Measurements from ENCODE around the gene PAN3. TPM values are rescaled to one million over a fixed set of nuclear protein-coding genes. Genes with fewer than 3 reads are reported as not detected.

Gene PAN3
- total RNA-seq, 1 experiment from 2014 or later, result 46.1 TPM

GRCh38 chr13:28322256-28322905 lies 184.0 kb downstream of the PAN3 start:
- DNase-seq (ENCODE audit: low spot score), result no peak
- CTCF ChIA-PET, result no interaction called here
- H3K27ac ChIP-seq (ENCODE audit: low read depth, low read length, poor library complexity, severe bottlenecking), result no peak overlapping the region
- H3K36me3 ChIP-seq (ENCODE audit: insufficient read depth, low read length, poor library complexity, severe bottlenecking), result no peaks in the 10 kb centered on the region
- no peaks in the 10 kb centered on the region for H3K27me3 ChIP-seq (replicated peaks; ENCODE audit: insufficient read depth, low read depth, low read length, poor library complexity)
- H3K9me3 ChIP-seq (ENCODE audit: low read depth, low read length, poor library complexity, severe bottlenecking), result no peaks in the 10 kb centered on the region
- H3K4me3 ChIP-seq (ENCODE audit: low read depth, low read length, poor library complexity, severe bottlenecking), result no peak overlapping the region
- POLR2A ChIA-PET (ENCODE audit: low non-redundant PET), result no interaction called here
- peaks cover 12% of the 10 kb centered on the region for H3K4me1 ChIP-seq (ENCODE audit: insufficient read depth, low read length, poor library complexity, severe bottlenecking)
- intact Hi-C loops (cut with micrococcal nuclease; ENCODE audit: unreplicated experiment), result loop anchor here (5.0 to 10.0 kb wide), 2 partner anchors 475 to 1042 kb away; no protein-coding TSS in a partner anchor
- TF ChIP-seq EZH2 (IDR thresholded peaks at IDR 0.05; ENCODE audit: borderline replicate concordance, low read depth, low read length, poor library complexity, severe bottlenecking), result no peak
- TF ChIP-seq, protein P1, sequence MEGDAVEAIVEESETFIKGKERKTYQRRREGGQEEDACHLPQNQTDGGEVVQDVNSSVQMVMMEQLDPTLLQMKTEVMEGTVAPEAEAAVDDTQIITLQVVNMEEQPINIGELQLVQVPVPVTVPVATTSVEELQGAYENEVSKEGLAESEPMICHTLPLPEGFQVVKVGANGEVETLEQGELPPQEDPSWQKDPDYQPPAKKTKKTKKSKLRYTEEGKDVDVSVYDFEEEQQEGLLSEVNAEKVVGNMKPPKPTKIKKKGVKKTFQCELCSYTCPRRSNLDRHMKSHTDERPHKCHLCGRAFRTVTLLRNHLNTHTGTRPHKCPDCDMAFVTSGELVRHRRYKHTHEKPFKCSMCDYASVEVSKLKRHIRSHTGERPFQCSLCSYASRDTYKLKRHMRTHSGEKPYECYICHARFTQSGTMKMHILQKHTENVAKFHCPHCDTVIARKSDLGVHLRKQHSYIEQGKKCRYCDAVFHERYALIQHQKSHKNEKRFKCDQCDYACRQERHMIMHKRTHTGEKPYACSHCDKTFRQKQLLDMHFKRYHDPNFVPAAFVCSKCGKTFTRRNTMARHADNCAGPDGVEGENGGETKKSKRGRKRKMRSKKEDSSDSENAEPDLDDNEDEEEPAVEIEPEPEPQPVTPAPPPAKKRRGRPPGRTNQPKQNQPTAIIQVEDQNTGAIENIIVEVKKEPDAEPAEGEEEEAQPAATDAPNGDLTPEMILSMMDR (conservative IDR thresholded peaks at IDR 0.05; ENCODE audit: low read depth, low read length), result no peak
- no TSS peak for BruUV-seq (replicated peaks)

DNA sequence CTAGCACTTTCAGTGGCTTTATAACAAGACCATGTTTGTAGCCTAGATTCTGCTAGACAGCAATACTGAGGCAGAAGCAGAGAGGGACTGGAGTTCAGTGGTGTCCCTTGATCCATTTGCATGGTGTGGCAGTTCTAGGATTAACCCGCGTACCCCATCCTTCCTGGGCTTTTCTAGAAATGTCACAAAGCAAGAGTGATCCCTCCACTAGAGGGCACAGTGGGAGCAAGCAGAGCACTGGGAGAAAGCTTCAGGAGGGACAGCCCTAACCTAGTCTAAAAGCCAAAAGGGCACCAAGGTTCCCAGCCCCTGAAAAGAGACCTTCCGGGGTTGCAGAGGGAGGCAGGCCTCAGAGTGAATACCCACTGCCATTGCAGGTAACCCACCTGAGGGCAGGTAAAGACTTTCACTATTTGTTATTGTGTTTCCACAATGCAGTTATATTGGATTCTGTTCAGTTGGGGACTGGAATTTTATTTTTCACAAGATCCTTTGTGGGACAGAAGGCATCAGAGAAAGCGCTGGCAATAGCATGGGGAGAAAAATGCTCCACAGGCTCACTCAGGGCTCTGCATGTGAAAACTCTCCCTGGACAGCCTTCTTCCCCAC lies 185.9 kb downstream of the PAN3 start:
- Histone ChIP-seq H3K4me3 (ENCODE audit: low read depth, low read length, poor library complexity, severe bottlenecking) (no peak overlapping the region), H3K9me3 (ENCODE audit: low read depth, low read length, poor library complexity, severe bottlenecking) (no peaks in the 10 kb centered on the region), H3K36me3 (ENCODE audit: insufficient read depth, low read length, poor library complexity, severe bottlenecking) (no peaks in the 10 kb centered on the region), H3K27ac (ENCODE audit: low read depth, low read length, poor library complexity, severe bottlenecking) (no peak overlapping the region), H3K4me1 (ENCODE audit: insufficient read depth, low read length, poor library complexity, severe bottlenecking) (peaks cover 12% of the 10 kb centered on the region), H3K27me3 (replicated peaks; ENCODE audit: insufficient read depth, low read depth, low read length, poor library complexity) (no peaks in the 10 kb centered on the region)
- intact Hi-C loops (cut with micrococcal nuclease; ENCODE audit: unreplicated experiment), result loop anchor here (1.0 to 10.0 kb wide), 3 partner anchors 312 to 1041 kb away; no protein-coding TSS in a partner anchor
- TF ChIP-seq EZH2 (IDR thresholded peaks at IDR 0.05; ENCODE audit: borderline replicate concordance, low read depth, low read length, poor library complexity, severe bottlenecking), result no peak
- TF ChIP-seq, protein P1 (conservative IDR thresholded peaks at IDR 0.05; ENCODE audit: low read depth, low read length), result peak; percentile 90
- ChIA-PET CTCF (interaction anchor here (0.8 to 1.0 kb wide), 3 partner anchors 23 to 472 kb away, joined by 4 to 15 read pairs (median 5); partner anchors contain the start of gene POMP), POLR2A (ENCODE audit: low non-redundant PET) (no interaction called here)
- BruUV-seq (replicated peaks), result no TSS peak
- peak; percentile 81 for DNase-seq (ENCODE audit: low spot score)

DNA sequence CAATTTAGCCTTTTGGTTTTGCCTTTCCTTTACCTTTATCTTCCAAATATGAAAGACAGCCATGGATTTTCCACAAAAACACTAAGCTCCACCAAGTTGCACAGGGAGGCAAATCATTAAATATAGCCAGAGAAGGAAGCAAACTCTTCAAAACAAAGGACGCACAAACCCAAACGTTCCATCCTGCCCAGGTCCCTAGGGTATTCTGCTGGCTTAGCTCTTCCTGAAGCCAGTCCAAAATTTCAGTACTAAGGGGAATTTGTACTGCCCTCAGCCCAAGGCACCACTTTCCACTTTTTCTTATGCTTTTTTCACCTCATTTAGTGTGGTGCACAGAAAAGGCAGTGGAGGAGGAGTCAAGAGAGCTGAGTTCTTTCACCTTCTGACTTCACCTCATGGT lies 186.7 kb downstream of the PAN3 start:
- ChIA-PET CTCF (interaction anchor here (0.6 to 1.0 kb wide), 2 partner anchors 10 to 23 kb away, joined by 3 to 4 read pairs; no protein-coding TSS in a partner anchor), POLR2A (ENCODE audit: low non-redundant PET) (no interaction called here)
- BruUV-seq (replicated peaks), result no TSS peak
- DNase-seq (ENCODE audit: low spot score), result no peak
- TF ChIP-seq EZH2 (IDR thresholded peaks at IDR 0.05; ENCODE audit: borderline replicate concordance, low read depth, low read length, poor library complexity, severe bottlenecking), result no peak
- TF ChIP-seq, protein P1 (conservative IDR thresholded peaks at IDR 0.05; ENCODE audit: low read depth, low read length), result no peak
- Histone ChIP-seq H3K36me3 (ENCODE audit: insufficient read depth, low read length, poor library complexity, severe bottlenecking) (no peaks in the 10 kb centered on the region), H3K4me1 (ENCODE audit: insufficient read depth, low read length, poor library complexity, severe bottlenecking) (peaks cover 12% of the 10 kb centered on the region), H3K27me3 (replicated peaks; ENCODE audit: insufficient read depth, low read depth, low read length, poor library complexity) (no peaks in the 10 kb centered on the region), H3K27ac (ENCODE audit: low read depth, low read length, poor library complexity, severe bottlenecking) (no peak overlapping the region), H3K4me3 (ENCODE audit: low read depth, low read length, poor library complexity, severe bottlenecking) (no peak overlapping the region), H3K9me3 (ENCODE audit: low read depth, low read length, poor library complexity, severe bottlenecking) (no peaks in the 10 kb centered on the region)
- intact Hi-C loops (cut with micrococcal nuclease; ENCODE audit: unreplicated experiment), result loop anchor here (10.0 kb wide), 1 partner anchor 1040 kb away; no protein-coding TSS in a partner anchor
